ENCODE results near the gene DCXR.

DCXR gene

DNA sequence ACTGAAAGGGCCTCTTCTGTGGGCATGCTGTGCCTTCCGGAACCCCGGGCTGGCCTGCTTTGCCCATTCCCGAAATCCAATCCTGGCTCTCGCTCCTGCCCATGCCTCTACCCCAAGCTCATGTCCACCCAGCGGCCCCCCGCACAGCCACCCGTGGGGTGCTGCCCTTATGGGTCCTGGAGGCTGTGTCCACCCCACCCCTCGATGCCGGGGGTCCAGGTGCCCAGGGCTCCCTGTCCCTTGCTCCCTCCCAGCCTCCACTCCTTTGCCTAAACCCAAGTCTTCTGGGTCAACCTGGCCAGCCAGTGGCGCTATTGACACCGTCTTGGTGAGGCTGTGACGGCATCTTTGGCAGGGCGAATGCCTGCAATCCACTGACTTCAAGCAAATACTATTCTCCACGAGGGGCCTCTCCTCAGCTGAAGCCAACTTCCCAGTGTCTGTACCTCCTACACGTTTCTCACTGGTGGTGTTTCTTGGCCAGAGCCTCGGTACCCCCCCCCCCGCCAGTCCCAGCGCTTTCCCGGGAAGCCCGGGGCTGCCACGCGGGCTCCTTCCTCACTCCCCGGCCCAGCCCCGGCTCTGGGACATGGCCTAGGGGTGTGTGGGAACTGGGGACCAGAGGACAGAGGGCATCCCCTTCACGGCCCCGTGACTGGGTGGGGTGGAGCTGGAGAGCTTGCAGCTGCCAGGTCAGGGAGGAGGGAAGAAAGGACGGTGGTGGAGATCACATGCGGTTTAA is 40.3 kb upstream of the DCXR start:
- peaks cover 63% of the 10 kb centered on the region for H3K36me3 ChIP-seq (ENCODE audit: insufficient read depth, insufficient read length, low read length)
- TF ChIP-seq YY1 (IDR thresholded peaks at IDR 0.05; ENCODE audit: insufficient read depth, insufficient read length) (no peak), SUZ12 (IDR thresholded peaks at IDR 0.05; ENCODE audit: extremely low read depth, insufficient read depth, insufficient read length) (no peak), ZNF274 (IDR thresholded peaks at IDR 0.05; ENCODE audit: low read depth, low read length) (no peak)
- H3K9ac ChIP-seq (ENCODE audit: insufficient read length, low read depth): no peak overlapping the region
- no peaks in the 10 kb centered on the region for H3K9me3 ChIP-seq (ENCODE audit: insufficient read depth, low read length)
- no peaks in the 10 kb centered on the region for H3K27me3 ChIP-seq (ENCODE audit: insufficient read depth, insufficient read length)
- peaks cover 19% of the 10 kb centered on the region for H3K4me1 ChIP-seq (ENCODE audit: insufficient read depth, insufficient read length)
- no peak overlapping the region for H3K4me3 ChIP-seq (ENCODE audit: insufficient read length, low read depth)
- no peak for DNase-seq (ENCODE audit: low read depth, low spot score)

DNA sequence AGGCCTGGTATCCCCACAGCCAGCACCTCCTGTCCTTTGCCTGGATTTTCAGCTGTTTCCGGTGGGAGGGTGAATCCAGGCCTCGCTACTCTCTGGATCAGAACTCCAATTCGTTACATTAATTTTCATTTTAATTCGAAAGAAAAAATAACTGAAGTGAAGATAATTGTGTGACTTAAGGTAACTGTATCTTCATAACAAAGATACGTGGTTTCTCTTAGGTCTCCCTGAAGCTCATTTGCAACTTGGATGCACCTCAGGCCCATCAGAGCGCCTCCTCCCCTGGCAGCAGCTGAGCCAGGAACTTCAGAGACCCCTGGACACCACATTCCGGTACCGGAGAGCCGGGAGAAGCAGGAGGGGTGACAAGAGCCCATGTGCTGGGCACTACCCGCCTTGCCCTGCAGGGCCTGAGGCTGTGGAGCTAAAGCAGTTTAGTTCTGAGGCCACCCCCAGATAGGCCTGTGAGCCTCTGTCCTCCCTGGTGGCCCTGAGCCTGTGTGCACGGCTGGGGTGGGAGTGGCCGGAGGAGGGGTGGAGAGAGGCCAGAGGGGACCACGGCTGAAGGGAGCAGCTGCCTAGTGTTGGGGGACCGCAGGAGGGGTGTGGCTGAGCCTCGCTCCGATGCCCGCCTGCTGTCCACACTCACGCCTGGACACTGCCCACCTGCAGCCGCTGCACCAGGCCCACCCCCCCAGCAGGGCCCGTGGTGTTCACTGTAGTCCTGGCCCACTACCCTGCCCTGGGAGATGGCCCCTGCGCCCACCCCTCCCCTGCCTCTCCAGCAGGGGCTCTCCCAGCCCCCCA is 39.5 kb upstream of the DCXR start:
- H3K4me3 ChIP-seq (ENCODE audit: insufficient read length, low read depth): no peak overlapping the region
- no peaks in the 10 kb centered on the region for H3K9me3 ChIP-seq (ENCODE audit: insufficient read depth, low read length)
- no peaks in the 10 kb centered on the region for H3K27me3 ChIP-seq (ENCODE audit: insufficient read depth, insufficient read length)
- no peak for DNase-seq (ENCODE audit: low read depth, low spot score)
- H3K36me3 ChIP-seq (ENCODE audit: insufficient read depth, insufficient read length, low read length): peaks cover 55% of the 10 kb centered on the region
- peaks cover 19% of the 10 kb centered on the region for H3K4me1 ChIP-seq (ENCODE audit: insufficient read depth, insufficient read length)
- TF ChIP-seq YY1 (IDR thresholded peaks at IDR 0.05; ENCODE audit: insufficient read depth, insufficient read length) (no peak), ZNF274 (IDR thresholded peaks at IDR 0.05; ENCODE audit: low read depth, low read length) (no peak), SUZ12 (IDR thresholded peaks at IDR 0.05; ENCODE audit: extremely low read depth, insufficient read depth, insufficient read length) (no peak)
- peak overlapping the region; percentile 45 for H3K9ac ChIP-seq (ENCODE audit: insufficient read length, low read depth)

DNA sequence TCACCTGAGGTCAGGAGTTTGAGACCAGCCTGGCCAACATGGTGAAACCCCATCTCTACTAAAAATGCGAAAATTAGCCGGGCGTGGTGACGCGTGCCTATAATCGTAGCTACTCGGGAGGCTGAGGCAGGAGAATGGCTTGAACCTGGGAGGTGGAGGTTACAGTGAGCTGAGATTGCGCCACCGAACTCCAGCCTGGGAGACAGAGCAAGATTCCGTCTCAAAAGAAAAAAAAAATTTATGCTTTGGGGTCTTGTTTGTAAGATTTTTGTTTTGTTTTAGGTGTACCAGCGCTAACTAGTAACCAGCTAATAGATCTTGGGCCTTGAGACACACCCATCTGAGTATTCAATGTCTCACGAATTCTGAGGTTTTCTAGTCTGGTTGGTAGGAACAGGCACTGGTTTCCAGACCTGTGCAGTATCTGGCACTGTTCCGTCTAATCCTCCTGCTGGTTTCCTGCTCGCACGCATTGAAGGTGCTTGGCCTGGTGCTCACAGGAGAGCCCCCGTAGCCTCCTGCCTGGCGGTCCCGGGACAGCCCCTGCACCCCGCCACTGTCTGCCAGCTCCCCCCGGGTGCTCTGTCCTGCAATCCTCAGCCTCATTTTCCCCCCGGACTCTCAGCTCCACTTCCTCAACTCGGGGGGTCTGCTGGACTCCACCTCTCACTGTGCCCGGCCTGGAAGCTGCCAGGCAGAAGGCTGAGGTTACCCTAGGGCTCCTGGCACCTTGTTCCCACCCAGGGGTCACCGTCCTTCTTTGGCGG is 38.7 kb upstream of the DCXR start:
- no peak for DNase-seq (ENCODE audit: low read depth, low spot score)
- TF ChIP-seq ZNF274 (IDR thresholded peaks at IDR 0.05; ENCODE audit: low read depth, low read length): no peak
- no peak for TF ChIP-seq YY1 (IDR thresholded peaks at IDR 0.05; ENCODE audit: insufficient read depth, insufficient read length)
- no peak for TF ChIP-seq SUZ12 (IDR thresholded peaks at IDR 0.05; ENCODE audit: extremely low read depth, insufficient read depth, insufficient read length)
- no peak overlapping the region for H3K4me3 ChIP-seq (ENCODE audit: insufficient read length, low read depth)
- no peaks in the 10 kb centered on the region for H3K27me3 ChIP-seq (ENCODE audit: insufficient read depth, insufficient read length)
- H3K9ac ChIP-seq (ENCODE audit: insufficient read length, low read depth): no peak overlapping the region
- H3K9me3 ChIP-seq (ENCODE audit: insufficient read depth, low read length): no peaks in the 10 kb centered on the region
- peaks cover 50% of the 10 kb centered on the region for H3K36me3 ChIP-seq (ENCODE audit: insufficient read depth, insufficient read length, low read length)
- peaks cover 19% of the 10 kb centered on the region for H3K4me1 ChIP-seq (ENCODE audit: insufficient read depth, insufficient read length)

DNA sequence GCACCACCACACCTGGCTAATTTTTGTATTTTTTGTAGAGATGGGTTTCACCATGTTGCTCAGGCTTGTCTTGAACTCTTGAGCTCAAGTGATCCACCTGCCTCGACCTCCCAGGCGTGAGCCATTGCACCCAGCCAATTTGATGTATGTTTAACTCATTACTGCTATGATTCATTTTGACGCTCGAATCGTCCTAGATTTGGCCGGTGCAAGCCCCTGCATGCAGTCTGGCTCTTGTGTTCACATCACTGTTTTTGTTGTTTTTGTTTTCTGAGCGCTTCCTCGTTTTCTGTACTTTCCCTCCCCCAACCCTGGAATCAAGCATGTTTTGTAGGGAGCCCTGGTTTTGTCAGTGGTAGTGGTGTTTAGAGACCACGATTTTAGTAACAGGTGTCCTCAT is 35.9 kb upstream of the DCXR start:
- no peak for TF ChIP-seq SUZ12 (IDR thresholded peaks at IDR 0.05; ENCODE audit: extremely low read depth, insufficient read depth, insufficient read length)
- no peak for TF ChIP-seq ZNF274 (IDR thresholded peaks at IDR 0.05; ENCODE audit: low read depth, low read length)
- TF ChIP-seq YY1 (IDR thresholded peaks at IDR 0.05; ENCODE audit: insufficient read depth, insufficient read length): no peak
- peaks cover 12% of the 10 kb centered on the region for H3K4me1 ChIP-seq (ENCODE audit: insufficient read depth, insufficient read length)
- H3K9ac ChIP-seq (ENCODE audit: insufficient read length, low read depth): no peak overlapping the region

DNA sequence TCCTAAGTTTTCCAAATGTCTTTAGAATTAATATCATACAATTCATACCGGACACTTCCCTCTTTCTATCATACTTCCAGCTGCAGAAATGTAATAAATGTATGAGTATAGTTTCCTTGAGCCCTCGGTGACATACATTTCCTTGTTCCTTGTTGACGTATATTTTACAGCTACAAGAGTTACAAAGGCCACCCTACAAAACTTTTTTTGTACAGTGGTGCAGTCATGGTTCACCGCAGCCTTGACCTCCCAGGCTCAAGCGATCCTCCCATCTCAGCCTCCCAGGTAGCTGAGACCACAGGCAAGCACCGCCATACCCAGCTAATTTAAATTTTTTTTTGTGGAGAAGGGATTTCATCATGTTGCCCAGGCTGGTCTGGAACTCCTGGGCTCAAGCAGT is 35.3 kb upstream of the DCXR start:
- H3K4me3 ChIP-seq (ENCODE audit: insufficient read length, low read depth): no peak overlapping the region
- TF ChIP-seq SUZ12 (IDR thresholded peaks at IDR 0.05; ENCODE audit: extremely low read depth, insufficient read depth, insufficient read length) (no peak), YY1 (IDR thresholded peaks at IDR 0.05; ENCODE audit: insufficient read depth, insufficient read length) (no peak), ZNF274 (IDR thresholded peaks at IDR 0.05; ENCODE audit: low read depth, low read length) (no peak)
- H3K9me3 ChIP-seq (ENCODE audit: insufficient read depth, low read length): no peaks in the 10 kb centered on the region
- peaks cover 11% of the 10 kb centered on the region for H3K4me1 ChIP-seq (ENCODE audit: insufficient read depth, insufficient read length)
- no peaks in the 10 kb centered on the region for H3K27me3 ChIP-seq (ENCODE audit: insufficient read depth, insufficient read length)
- peaks cover 17% of the 10 kb centered on the region for H3K36me3 ChIP-seq (ENCODE audit: insufficient read depth, insufficient read length, low read length)
- DNase-seq (ENCODE audit: low read depth, low spot score): no peak
- no peak overlapping the region for H3K9ac ChIP-seq (ENCODE audit: insufficient read length, low read depth)

More for the DNA sequence above, 35.9 kb upstream of the DCXR start:
- Histone ChIP-seq H3K36me3 (ENCODE audit: insufficient read depth, insufficient read length, low read length) (peaks cover 23% of the 10 kb centered on the region), H3K27me3 (ENCODE audit: insufficient read depth, insufficient read length) (no peaks in the 10 kb centered on the region), H3K4me3 (ENCODE audit: insufficient read length, low read depth) (no peak overlapping the region), H3K9me3 (ENCODE audit: insufficient read depth, low read length) (no peaks in the 10 kb centered on the region)
- no peak for DNase-seq (ENCODE audit: low read depth, low spot score)

DNA sequence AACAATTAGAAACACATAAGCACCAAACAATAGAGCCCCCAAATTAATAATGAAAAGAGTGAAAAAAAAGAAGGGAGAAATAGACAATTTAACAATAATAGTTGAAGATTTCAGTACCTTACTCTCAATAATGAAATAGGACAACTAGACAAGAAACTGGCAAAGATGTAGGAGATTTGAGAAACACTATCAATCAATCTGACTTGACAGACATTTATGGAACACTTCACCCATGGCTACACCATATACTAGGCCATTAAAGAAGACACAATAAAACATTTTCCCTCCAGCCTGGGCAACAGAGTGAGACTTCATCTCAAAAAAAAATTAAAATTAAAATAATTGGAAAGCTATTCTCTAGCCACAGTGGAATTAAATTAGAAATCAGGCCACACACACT is 33.1 kb upstream of the DCXR start:
- Histone ChIP-seq H3K9ac (ENCODE audit: insufficient read length, low read depth) (no peak overlapping the region), H3K36me3 (ENCODE audit: insufficient read depth, insufficient read length, low read length) (no peaks in the 10 kb centered on the region), H3K4me3 (ENCODE audit: insufficient read length, low read depth) (no peak overlapping the region), H3K27me3 (ENCODE audit: insufficient read depth, insufficient read length) (no peaks in the 10 kb centered on the region), H3K9me3 (ENCODE audit: insufficient read depth, low read length) (no peaks in the 10 kb centered on the region), H3K4me1 (ENCODE audit: insufficient read depth, insufficient read length) (no peaks in the 10 kb centered on the region)
- TF ChIP-seq YY1 (IDR thresholded peaks at IDR 0.05; ENCODE audit: insufficient read depth, insufficient read length): no peak
- TF ChIP-seq ZNF274 (IDR thresholded peaks at IDR 0.05; ENCODE audit: low read depth, low read length): no peak
- no peak for TF ChIP-seq SUZ12 (IDR thresholded peaks at IDR 0.05; ENCODE audit: extremely low read depth, insufficient read depth, insufficient read length)
- no peak for DNase-seq (ENCODE audit: low read depth, low spot score)

All from NT2/D1 (cell line).